GM21723 (cell line): ENCODE results near the gene ZC3H18.
"Not testable (repeated sequence)": the region's sequence is repeated elsewhere in the genome, so short reads cannot be mapped to it uniquely, and the experiment has no call there.

Experiments
- ATAC-seq: cut with Tn5 transposase; IDR thresholded peaks from one replicate; pipeline ENCODE4 v1.9.1; 2021; ENCODE audit warnings: mild to moderate bottlenecking, moderate library complexity; ENCODE audit not compliant: unreplicated experiment

ZC3H18 gene

DNA sequence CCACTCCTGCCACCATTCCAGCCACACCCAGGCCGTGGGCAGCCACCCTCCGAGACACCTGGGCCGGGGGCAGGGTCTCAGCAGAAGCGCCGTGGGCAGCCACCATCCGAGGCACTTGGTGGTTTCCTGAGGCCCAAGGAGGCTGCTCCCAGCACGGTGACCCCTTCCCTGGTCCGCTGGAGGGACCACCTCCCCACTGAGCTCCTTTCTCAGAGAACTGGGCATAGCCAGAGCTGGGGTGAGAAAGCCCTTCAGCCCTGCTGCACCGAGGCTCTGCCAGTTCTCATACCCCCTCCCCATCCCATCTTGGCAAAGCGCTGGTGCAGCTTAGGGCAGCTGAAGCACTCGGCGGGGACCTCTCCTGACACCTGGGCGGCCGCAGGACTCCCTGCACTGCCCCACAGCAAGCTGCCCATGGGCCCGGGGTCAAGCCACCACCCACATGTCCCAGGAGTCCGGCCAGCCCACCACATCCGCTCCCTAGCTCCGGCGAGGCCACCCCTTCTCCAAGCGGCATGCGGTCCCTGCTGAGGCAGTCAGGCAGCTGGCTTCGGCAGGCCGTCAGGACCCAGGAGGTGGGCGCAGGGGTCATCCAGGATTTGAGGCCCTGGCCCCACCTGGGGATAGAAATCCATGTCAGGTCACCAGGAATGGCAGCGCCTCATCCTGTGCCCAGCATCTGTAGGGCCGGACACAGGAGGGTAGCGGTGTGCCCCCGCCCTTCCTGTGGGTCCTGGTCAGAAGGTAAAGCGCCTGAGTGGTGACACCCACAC, 82.0 kb downstream of the ZC3H18 start:
- ATAC-seq, result peak; percentile 0

DNA sequence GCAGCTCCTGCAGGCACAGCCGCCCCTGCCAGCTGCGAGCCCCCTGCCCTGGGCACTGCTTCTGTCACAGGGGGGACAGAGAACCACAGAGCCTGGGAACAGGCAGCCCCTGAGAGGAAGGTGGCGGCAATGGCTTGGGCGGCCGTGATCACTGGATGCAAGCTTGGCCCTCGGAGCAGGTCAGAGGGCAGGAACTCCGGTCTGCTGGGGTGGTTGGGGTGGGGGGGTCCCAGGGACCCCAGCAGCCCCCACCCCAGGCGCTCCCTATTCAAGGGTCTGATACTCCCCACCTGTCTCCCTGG, 82.5 kb downstream of the ZC3H18 start:
- ATAC-seq, result no peak

GRCh38 chr16:88653101-88653500, 82.9 kb downstream of the ZC3H18 start:
- ATAC-seq, result no peak

DNA sequence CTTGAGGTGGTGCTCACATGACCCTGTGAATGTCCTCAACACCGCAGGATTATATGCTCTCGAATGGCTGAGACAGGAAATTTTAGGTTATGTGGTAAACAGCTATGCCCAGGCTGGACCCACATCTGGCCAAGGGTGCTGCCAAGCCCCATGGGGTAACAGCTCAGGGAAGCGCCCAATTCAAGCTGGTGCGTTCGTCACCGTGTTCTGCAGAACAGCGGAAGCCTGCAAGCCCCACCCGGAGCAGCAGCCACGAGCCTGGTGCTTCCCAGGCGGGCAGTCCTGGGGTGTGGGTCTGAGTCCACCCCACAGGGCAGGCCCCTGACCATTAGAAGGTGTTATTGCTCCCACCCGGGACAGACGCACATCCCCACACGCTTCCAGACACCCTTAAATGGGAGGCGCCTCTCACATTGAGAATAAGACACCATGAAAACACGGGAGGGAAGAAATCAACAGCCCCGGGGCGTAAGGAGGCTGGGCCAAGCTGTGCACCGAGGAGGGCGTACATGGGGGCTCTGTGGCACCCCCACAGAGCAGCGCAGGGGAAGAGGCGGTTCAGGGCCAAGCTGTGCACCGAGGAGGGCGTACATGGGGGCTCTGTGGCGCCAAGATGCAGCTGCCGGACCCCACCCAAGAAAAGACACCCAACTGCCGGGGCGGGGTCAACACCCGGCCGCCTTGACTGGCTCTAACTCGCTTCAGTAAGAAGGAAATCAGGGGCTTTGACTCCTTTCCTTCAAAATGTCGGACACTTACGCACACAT, 83.6 kb downstream of the ZC3H18 start:
- ATAC-seq, result no peak

GRCh38 chr16:88654363-88655052, 84.3 kb downstream of the ZC3H18 start:
- no peak for ATAC-seq

- ATAC-seq, result no peak
Measured at GRCh38 chr16:88655053-88655732, 85.0 kb downstream of the ZC3H18 start.

- no peak for ATAC-seq
Measured at GRCh38 chr16:88655733-88656281, 85.6 kb downstream of the ZC3H18 start.

- no peak for ATAC-seq
Measured at GRCh38 chr16:88656291-88656980, 86.2 kb downstream of the ZC3H18 start.

DNA sequence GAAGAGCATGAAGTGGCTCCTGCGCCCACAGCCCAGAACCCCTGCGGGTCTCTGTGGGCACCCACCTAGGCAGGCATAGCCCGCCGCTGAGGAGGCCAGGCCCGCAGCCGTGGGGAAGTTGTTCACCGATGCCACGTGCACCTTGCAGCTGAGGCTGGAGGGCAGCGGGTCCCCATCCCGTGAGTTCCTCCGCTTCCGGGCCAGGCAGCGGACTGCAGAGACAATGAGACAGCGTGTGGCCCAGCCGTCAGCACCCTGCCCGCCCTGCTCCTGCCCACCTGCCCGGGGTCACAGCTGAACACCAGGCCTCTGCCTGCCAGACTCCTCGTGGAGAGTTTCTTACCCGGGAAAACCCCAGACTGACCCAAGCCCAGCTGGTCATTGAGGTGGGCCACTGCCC, 87.2 kb downstream of the ZC3H18 start:
- ATAC-seq, result no peak

DNA sequence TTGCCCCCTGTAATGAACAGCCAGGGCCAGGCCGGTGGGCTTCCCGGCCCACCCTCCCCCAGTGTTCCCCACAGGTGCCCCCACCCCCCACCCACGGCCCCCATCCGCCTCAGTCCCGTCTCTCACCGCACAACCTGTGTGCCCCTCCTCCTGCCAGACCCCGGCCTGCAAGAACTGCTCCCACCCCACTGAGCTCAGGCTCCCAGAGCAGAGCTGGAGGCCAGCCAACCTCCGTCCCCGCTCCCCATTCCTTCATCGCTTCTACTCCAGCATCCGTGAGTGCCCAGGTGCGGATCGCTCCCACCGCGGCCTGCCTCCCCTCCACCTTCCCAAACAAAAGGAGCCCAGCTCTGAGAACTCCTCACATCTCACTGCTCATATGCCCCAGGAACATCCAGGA, 88.5 kb downstream of the ZC3H18 start:
- ATAC-seq, result no peak

DNA sequence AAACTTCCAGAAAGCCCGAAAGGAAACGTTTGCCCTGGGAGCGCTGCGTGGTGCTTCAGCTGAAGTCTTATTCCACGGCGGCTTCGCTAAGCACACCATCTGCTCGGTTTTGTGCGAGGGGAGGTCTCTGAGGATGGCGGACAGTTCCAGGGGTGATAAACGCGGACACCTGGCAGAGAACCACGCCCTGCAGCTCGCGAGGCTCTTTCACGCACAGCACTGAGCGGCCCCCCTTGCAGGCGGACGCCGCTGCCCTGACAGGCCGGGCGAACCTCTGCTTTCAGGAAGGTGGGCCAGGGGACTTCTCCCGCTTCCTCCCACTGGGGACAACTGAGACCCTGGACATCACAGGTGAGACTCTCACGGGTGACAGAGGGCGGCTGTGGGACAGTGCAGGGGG, 89.0 kb downstream of the ZC3H18 start:
- no peak for ATAC-seq

DNA sequence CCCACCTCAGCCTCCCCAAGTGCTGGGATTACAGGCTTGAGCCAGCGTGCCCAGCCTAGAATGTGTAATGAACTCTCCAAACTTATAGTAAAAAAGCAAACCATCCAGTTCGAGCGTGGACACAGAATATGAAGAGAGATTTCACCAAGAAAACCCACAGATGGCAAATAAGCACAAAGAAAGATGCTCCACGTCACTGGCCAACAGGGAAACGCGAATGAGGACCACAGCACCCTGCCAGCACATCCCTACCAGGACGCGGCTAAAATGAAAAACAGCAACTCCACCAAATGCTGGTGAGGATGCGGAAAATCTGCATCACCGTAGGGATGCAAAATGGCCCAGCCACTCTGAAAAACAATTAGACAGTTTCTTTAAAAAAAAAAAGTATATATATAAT, 91.3 kb downstream of the ZC3H18 start:
- ATAC-seq, result no peak

- peak; percentile 5 for ATAC-seq
Measured at GRCh38 chr16:88662222-88662842, 92.1 kb downstream of the ZC3H18 start.

DNA sequence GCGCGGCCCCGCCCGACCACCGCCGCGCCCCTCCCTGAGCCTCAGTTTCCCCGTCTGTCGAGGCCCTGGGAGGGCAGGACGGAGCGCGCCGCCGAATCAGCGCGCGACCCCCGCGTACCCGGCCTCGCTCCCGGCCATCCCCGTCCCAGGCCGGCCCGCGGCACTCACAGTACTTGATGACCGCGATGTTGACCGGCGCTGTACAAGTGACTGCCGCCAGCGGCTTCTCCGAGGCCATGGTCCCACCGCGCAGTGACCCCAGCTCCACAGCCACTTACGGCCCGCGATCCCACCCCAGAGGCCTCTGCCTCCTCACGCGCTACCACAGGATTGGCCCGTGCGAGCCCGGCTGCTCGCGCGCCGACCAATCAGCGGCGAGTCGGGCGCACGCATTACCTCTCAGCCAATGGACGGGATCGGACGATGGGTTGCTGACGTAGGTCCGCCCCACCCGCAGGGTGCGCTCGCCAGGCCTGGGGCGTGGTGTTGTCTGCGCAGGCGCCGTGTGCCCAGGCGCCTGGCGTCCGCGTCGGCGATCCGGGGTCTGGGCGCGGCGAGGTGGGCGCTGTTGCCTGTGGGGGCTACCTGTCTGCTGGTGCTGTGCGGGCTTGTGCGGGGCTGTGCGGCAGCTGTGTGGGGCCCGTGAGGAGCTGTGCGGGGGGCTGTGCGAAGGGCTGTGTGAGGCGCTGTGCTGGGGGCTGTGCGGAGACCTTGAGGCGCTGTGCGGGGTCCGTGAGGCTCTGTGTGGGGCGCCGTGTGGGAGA, 92.8 kb downstream of the ZC3H18 start, which contains the start of gene MVD:
TSS of gene MVD (minus strand) at position 249 of the 764 bp plus-strand sequence. CDS start at position 238, 11 bp downstream.
- ATAC-seq, result peak; percentile 89

DNA sequence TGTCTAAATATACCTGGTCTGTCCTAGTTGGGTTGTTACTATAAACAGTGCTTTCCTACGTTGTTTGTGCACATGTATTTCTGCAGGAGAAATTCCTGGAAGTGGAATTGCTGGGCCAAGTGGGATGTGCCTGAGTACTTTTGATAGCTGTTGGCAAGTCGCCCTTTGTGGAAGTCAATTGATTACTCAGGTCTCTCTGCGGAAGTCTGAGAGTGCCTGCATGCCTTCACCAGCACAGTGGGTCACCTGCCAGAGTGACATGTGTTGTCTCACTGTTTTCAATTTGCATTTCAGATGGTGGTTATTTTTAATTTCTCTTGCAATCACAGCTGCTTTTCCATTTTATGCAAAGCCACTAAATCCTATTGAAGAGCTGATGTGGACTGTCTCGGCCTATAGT, 94.9 kb downstream of the ZC3H18 start:
- ATAC-seq, result no peak

GRCh38 chr16:88665570-88665969, 95.4 kb downstream of the ZC3H18 start:
- no peak for ATAC-seq

GRCh38 chr16:88667461-88667860, 97.3 kb downstream of the ZC3H18 start:
- ATAC-seq, result no peak

DNA sequence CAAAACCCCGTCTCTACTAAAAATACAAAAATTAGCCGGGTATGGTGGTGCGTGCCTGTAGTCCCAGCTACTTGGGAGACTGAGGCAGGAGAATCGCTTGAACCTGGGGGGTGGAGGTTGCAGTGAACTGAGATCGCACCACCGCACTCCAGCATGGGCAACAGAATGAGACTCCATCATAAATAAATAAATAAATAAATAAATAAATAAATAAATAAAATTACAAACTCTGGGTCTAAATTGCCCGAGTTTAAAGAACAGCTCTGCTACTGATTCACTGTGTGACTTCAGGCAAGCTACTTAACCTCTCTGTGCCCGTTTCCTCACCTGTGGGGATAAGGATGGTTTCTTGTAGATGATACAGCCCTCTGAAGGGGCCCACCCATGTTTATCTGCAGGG, 99.3 kb downstream of the ZC3H18 start:
- ATAC-seq, result not testable (repeated sequence)

- no peak for ATAC-seq
Measured at GRCh38 chr16:88669980-88670379, 99.8 kb downstream of the ZC3H18 start.
